DND-41 (cell line): ENCODE results near the gene VWA5B1.

Experiments used
- ATAC-seq: fragments of 200-7000 bp; cut with Tn5 transposase; 3 replicates; pipeline ENCODE4 v1.9.1; 2021; ENCODE audit warnings: low read depth; ENCODE audit not compliant: insufficient read depth
- DNase-seq: peaks from one replicate; pipeline ENCODE4 v3.0.0-alpha.2; 2020
- H2AFZ ChIP-seq: 2 replicates; pipeline ENCODE4 v1.6.0; 2012; ENCODE audit warnings: low read depth, low read length
- H3K27ac ChIP-seq: 2 replicates; pipeline ENCODE4 v1.5.1; 2012; ENCODE audit warnings: low read length, inconsistent platforms
- H3K27me3 ChIP-seq: fragments of 200-600 bp; sonication (generic); 2 replicates; pipeline ENCODE4 v1.6.0; 2012; ENCODE audit warnings: low read length, mild to moderate bottlenecking, inconsistent platforms; ENCODE audit not compliant: insufficient read depth, poor library complexity
- H3K36me3 ChIP-seq: 2 replicates; pipeline ENCODE4 v1.5.1; 2012; ENCODE audit warnings: low read length, inconsistent platforms; ENCODE audit not compliant: insufficient read depth
- H3K4me1 ChIP-seq: 2 replicates; pipeline ENCODE4 v1.5.1; 2012; ENCODE audit warnings: mild to moderate bottlenecking, low read length; ENCODE audit not compliant: insufficient read depth
- H3K4me2 ChIP-seq: 2 replicates; pipeline ENCODE4 v1.6.0; 2012; ENCODE audit warnings: mild to moderate bottlenecking, moderate library complexity, low read length, inconsistent platforms; ENCODE audit not compliant: insufficient read depth
- H3K4me3 ChIP-seq, 2 experiments: fragments of 200-600 bp in 1 of 2; shearing (Covaris generic) in 1 of 2; 2 replicates each; pipeline ENCODE4 v1.5.1; 2012 to 2016; ENCODE audit warnings: inconsistent platforms in 2 of 2, low read length in 2 of 2, mild to moderate bottlenecking in 2 of 2, low read depth in 1 of 2, moderate library complexity in 1 of 2
- H3K79me2 ChIP-seq: 2 replicates; pipeline ENCODE4 v1.6.0; 2012; ENCODE audit warnings: low read length, inconsistent platforms; ENCODE audit not compliant: insufficient read depth
- H3K9ac ChIP-seq: 2 replicates; pipeline ENCODE4 v1.6.0; 2012; ENCODE audit warnings: low read depth, mild to moderate bottlenecking, inconsistent platforms, low read length, moderate library complexity
- H3K9me3 ChIP-seq: 2 replicates; pipeline ENCODE4 v1.5.1; 2012; ENCODE audit warnings: low read length, moderate library complexity, mild to moderate bottlenecking, inconsistent platforms; ENCODE audit not compliant: insufficient read depth, severe bottlenecking
- H4K20me1 ChIP-seq: 2 replicates; pipeline ENCODE4 v1.6.0; 2012; ENCODE audit warnings: low read length; ENCODE audit not compliant: insufficient read depth
- CTCF ChIP-seq: IDR thresholded peaks from 2 replicates; pipeline ENCODE4 v1.5.1; 2012; ENCODE audit warnings: borderline replicate concordance, low read length, moderate library complexity, mild to moderate bottlenecking; ENCODE audit not compliant: poor library complexity, severe bottlenecking; ENCODE audit errors: extremely low read depth
- EZH2 ChIP-seq: IDR thresholded peaks from 3 replicates; pipeline ENCODE4 v1.6.1; 2012; ENCODE audit warnings: borderline replicate concordance, low read depth, mild to moderate bottlenecking, moderate library complexity, low read length, inconsistent platforms; ENCODE audit not compliant: severe bottlenecking

VWA5B1 gene

GRCh38 chr1:20357796-20358195 is 67.1 kb downstream of the VWA5B1 start:
- Histone ChIP-seq H3K4me1 (no peaks in the 10 kb centered on the region), H3K27ac (no peak overlapping the region)

DNA sequence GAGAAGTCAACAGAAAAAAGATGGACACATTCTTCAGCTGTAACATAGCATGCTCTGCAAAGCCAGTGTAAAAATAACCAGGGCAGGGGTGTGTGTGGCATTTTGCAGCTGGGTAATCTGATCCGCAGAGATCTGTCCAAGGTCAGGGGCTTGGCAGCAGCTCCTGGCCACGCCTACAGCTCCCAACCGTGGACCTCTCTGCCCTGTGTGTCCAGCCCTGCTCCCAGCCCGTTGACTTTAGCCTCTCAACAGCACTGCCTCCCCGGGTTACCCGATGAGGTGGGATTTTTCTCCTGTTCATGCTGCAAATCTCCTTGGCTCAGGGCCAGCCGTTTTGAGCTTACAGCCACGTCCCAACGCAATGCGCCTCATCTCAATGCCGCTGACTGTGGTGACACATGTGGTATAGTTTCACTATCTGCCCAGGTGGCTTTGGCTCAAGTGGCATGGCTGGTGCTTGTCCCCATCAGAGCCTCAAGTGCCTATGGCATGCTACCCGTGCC is 68.1 kb downstream of the VWA5B1 start:
- no peak overlapping the region for H2AFZ ChIP-seq
- no peaks in the 10 kb centered on the region for H3K36me3 ChIP-seq
- H3K27me3 ChIP-seq = peaks cover 17% of the 10 kb centered on the region
- H3K9me3 ChIP-seq = no peaks in the 10 kb centered on the region
- H3K9ac ChIP-seq = no peak overlapping the region
- no peaks in the 10 kb centered on the region for H3K4me1 ChIP-seq
- DNase-seq (no peak), ATAC-seq (no peak)
- no peak for TF ChIP-seq EZH2
- TF ChIP-seq CTCF = no peak
- H4K20me1 ChIP-seq = peaks cover 14% of the 10 kb centered on the region
- no peak overlapping the region for H3K4me2 ChIP-seq
- H3K27ac ChIP-seq = no peak overlapping the region
- H3K79me2 ChIP-seq = no peaks in the 10 kb centered on the region
- H3K4me3 ChIP-seq = no peak overlapping the region

More at GRCh38 chr1:20357796-20358195, 67.1 kb downstream of the VWA5B1 start:
- no peak overlapping the region for H2AFZ ChIP-seq
- H3K4me2 ChIP-seq = no peak overlapping the region
- H3K36me3 ChIP-seq = no peaks in the 10 kb centered on the region
- peaks cover 14% of the 10 kb centered on the region for H4K20me1 ChIP-seq
- H3K4me3 ChIP-seq = no peak overlapping the region
- TF ChIP-seq EZH2 (no peak), CTCF (no peak)
- no peaks in the 10 kb centered on the region for H3K9me3 ChIP-seq
- no peaks in the 10 kb centered on the region for H3K79me2 ChIP-seq
- DNase-seq (no peak), ATAC-seq (no peak)
- no peak overlapping the region for H3K9ac ChIP-seq
- peaks cover 17% of the 10 kb centered on the region for H3K27me3 ChIP-seq

DNA sequence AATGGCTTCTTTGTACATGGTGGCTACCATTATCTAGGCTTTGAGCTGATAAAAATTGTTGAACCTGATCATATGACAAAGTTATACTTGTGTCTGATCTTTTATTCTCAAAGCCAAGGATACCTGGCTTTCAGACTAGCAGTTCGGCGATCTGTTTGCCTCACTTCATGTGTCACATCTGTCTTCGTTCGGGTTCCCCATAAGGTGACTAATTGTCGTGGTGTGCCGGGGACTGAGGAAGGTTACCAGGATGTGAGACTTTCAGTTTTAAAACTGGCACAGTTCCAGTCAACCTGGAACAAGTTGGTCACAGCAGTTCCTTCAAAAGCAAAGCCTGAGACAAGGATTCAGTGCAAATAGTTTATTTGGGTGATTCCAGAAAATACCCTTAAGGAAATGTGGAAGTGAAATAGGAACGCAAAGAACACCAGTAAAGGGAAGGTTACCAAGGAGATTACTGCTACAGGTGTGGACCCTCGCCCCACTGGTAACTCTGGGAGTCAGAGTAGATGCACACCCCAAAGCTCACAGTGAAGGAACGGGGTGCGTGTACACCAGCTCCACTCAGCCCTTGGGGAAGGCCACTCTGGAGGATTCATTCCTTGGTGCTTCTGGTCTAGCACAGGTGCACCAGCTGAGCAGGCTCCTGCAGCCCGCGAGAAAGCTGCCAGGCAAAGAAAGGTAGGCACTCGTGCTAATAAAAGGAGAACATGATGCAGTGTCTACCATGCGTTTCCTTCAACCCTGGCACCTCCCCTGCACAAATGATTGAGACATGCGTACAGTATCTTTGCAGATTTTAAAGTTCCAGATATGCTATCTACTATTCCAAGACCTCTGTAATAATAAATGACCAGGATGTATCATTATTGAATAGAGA is 69.0 kb downstream of the VWA5B1 start:
- Histone ChIP-seq H3K4me1 (no peaks in the 10 kb centered on the region), H2AFZ (no peak overlapping the region), H3K4me3 (no peak overlapping the region), H3K27ac (no peak overlapping the region), H3K27me3 (peaks cover 17% of the 10 kb centered on the region), H3K36me3 (no peaks in the 10 kb centered on the region), H3K9ac (no peak overlapping the region), H3K79me2 (no peaks in the 10 kb centered on the region), H3K4me2 (no peak overlapping the region), H3K9me3 (no peaks in the 10 kb centered on the region), H4K20me1 (peaks cover 14% of the 10 kb centered on the region)
- ATAC-seq (no peak), DNase-seq (no peak)
- TF ChIP-seq CTCF = no peak
- TF ChIP-seq EZH2 = no peak
